GM18499 (cell line): Measurements from ENCODE around the gene PDZD2.
"Not testable (repeated sequence)": the region's sequence is repeated elsewhere in the genome, so short reads cannot be mapped to it uniquely, and the experiment has no call there.

Source experiments
- ATAC-seq: cut with Tn5 transposase; IDR thresholded peaks from one replicate; pipeline ENCODE4 v1.9.1; 2021; ENCODE audit warnings: moderate number of reproducible peaks; ENCODE audit not compliant: insufficient read depth, unreplicated experiment

Gene PDZD2

GRCh38 chr5:31944684-31945445 lies 305.9 kb downstream of the PDZD2 start:
- no peak for ATAC-seq

GRCh38 chr5:31948006-31948405 lies 309.1 kb downstream of the PDZD2 start:
- no peak for ATAC-seq

GRCh38 chr5:31952067-31952466 lies 313.1 kb downstream of the PDZD2 start:
- no peak for ATAC-seq

GRCh38 chr5:31954091-31954490 lies 315.2 kb downstream of the PDZD2 start:
- no peak for ATAC-seq

GRCh38 chr5:31957151-31957550 lies 318.2 kb downstream of the PDZD2 start:
- ATAC-seq: no peak

GRCh38 chr5:31962351-31962751 lies 323.4 kb downstream of the PDZD2 start:
- ATAC-seq: no peak

GRCh38 chr5:31962871-31963307 lies 324.0 kb downstream of the PDZD2 start:
- ATAC-seq: no peak

GRCh38 chr5:31963358-31964006 lies 324.6 kb downstream of the PDZD2 start:
- no peak for ATAC-seq

- ATAC-seq: no peak
Measured at GRCh38 chr5:31964007-31964360, 325.1 kb downstream of the PDZD2 start.

GRCh38 chr5:31965227-31965626 lies 326.3 kb downstream of the PDZD2 start:
- no peak for ATAC-seq

- ATAC-seq: no peak
Measured at GRCh38 chr5:31966936-31967335, 328.0 kb downstream of the PDZD2 start.

GRCh38 chr5:31967461-31967860 lies 328.5 kb downstream of the PDZD2 start:
- ATAC-seq: no peak

- ATAC-seq: no peak
Measured at GRCh38 chr5:31972558-31972957, 333.6 kb downstream of the PDZD2 start.

- not testable (repeated sequence) for ATAC-seq
Measured at GRCh38 chr5:31975189-31975612, 336.3 kb downstream of the PDZD2 start.

GRCh38 chr5:31976169-31976568 lies 337.2 kb downstream of the PDZD2 start:
- ATAC-seq: no peak

- no peak for ATAC-seq
Measured at GRCh38 chr5:31981361-31981945, 342.5 kb downstream of the PDZD2 start.

GRCh38 chr5:31982027-31982426 lies 343.1 kb downstream of the PDZD2 start:
- no peak for ATAC-seq

- no peak for ATAC-seq
Measured at GRCh38 chr5:31982621-31983020, 343.7 kb downstream of the PDZD2 start.

- no peak for ATAC-seq
Measured at GRCh38 chr5:31983851-31984250, 344.9 kb downstream of the PDZD2 start.

GRCh38 chr5:31984691-31985090 lies 345.8 kb downstream of the PDZD2 start:
- ATAC-seq: no peak

- ATAC-seq: no peak
Measured at GRCh38 chr5:31986101-31986500, 347.2 kb downstream of the PDZD2 start.
